GM19438 (cell line): ENCODE results near the gene IMMP2L.

Source experiments
- ATAC-seq: cut with Tn5 transposase; IDR thresholded peaks from one replicate; pipeline ENCODE4 v1.9.1; 2021; ENCODE audit warnings: low read depth; ENCODE audit not compliant: unreplicated experiment

Gene IMMP2L

GRCh38 chr7:111238886-111239285 is 323.4 kb downstream of the IMMP2L start:
- ATAC-seq, result no peak

GRCh38 chr7:111235709-111236108 is 326.6 kb downstream of the IMMP2L start:
- no peak for ATAC-seq

- peak; percentile 78 for ATAC-seq
These were observed 329.8 kb downstream of the IMMP2L start for GRCh38 chr7:111232249-111233084.

- ATAC-seq, result no peak
These were observed 332.4 kb downstream of the IMMP2L start for GRCh38 chr7:111229916-111230315.

- ATAC-seq, result no peak
These were observed 333.0 kb downstream of the IMMP2L start for GRCh38 chr7:111229181-111229740.

GRCh38 chr7:111228437-111228836 is 333.9 kb downstream of the IMMP2L start:
- ATAC-seq, result no peak

GRCh38 chr7:111226800-111227199 is 335.5 kb downstream of the IMMP2L start:
- ATAC-seq, result no peak

GRCh38 chr7:111224354-111225231 is 337.7 kb downstream of the IMMP2L start:
- ATAC-seq, result no peak

- no peak for ATAC-seq
These were observed 338.5 kb downstream of the IMMP2L start for GRCh38 chr7:111223802-111224253.

GRCh38 chr7:111215550-111215949 is 346.7 kb downstream of the IMMP2L start:
- no peak for ATAC-seq

- no peak for ATAC-seq
These were observed 349.3 kb downstream of the IMMP2L start for GRCh38 chr7:111212857-111213523.

- ATAC-seq, result no peak
These were observed 351.3 kb downstream of the IMMP2L start for GRCh38 chr7:111210996-111211395.

GRCh38 chr7:111210043-111210442 is 352.2 kb downstream of the IMMP2L start:
- ATAC-seq, result no peak

- ATAC-seq, result no peak
These were observed 357.0 kb downstream of the IMMP2L start for GRCh38 chr7:111205251-111205650.

- no peak for ATAC-seq
These were observed 360.0 kb downstream of the IMMP2L start for GRCh38 chr7:111202321-111202720.

GRCh38 chr7:111199643-111200042 is 362.6 kb downstream of the IMMP2L start:
- no peak for ATAC-seq

GRCh38 chr7:111198255-111198654 is 364.0 kb downstream of the IMMP2L start:
- no peak for ATAC-seq

- no peak for ATAC-seq
These were observed 365.6 kb downstream of the IMMP2L start for GRCh38 chr7:111196655-111197054.

GRCh38 chr7:111192614-111193413 is 369.5 kb downstream of the IMMP2L start:
- no peak for ATAC-seq

- no peak for ATAC-seq
These were observed 371.5 kb downstream of the IMMP2L start for GRCh38 chr7:111190804-111191203.
